GM10266 (cell line): ENCODE data around the gene HELZ.

ENCODE experiments used
- DNase-seq: peaks from one replicate; pipeline ENCODE4 v3.0.0; 2012; ENCODE audit errors: extremely low spot score
- TF ChIP-seq, protein P1 (sequence below): IDR thresholded peaks from 2 replicates; pipeline ENCODE4 v1.5.1; 2012; ENCODE audit warnings: mild to moderate bottlenecking, low read depth; ENCODE audit not compliant: control insufficient read depth, insufficient read depth; ENCODE audit errors: missing control alignments

The HELZ gene

DNA sequence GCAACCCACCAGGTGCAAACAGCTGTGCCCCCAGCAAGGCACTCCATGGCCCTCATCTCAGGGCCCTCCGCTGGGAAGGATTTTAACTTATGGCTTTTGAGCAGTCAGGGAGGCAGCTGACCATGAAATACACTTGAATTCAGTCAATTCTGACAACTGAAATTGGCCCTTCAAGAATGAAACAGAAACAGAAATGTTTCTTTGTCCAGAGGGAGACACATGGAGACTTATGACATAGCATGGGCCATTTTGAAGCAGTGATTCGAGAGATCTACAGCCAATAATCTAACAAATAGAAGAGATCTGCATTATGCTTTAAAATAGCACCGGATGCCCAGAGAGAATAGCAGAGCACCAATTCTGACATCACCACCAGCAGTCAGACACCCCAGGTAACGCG lies 193.2 kb downstream of the HELZ start:
- TF ChIP-seq, protein P1, sequence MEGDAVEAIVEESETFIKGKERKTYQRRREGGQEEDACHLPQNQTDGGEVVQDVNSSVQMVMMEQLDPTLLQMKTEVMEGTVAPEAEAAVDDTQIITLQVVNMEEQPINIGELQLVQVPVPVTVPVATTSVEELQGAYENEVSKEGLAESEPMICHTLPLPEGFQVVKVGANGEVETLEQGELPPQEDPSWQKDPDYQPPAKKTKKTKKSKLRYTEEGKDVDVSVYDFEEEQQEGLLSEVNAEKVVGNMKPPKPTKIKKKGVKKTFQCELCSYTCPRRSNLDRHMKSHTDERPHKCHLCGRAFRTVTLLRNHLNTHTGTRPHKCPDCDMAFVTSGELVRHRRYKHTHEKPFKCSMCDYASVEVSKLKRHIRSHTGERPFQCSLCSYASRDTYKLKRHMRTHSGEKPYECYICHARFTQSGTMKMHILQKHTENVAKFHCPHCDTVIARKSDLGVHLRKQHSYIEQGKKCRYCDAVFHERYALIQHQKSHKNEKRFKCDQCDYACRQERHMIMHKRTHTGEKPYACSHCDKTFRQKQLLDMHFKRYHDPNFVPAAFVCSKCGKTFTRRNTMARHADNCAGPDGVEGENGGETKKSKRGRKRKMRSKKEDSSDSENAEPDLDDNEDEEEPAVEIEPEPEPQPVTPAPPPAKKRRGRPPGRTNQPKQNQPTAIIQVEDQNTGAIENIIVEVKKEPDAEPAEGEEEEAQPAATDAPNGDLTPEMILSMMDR, result no peak
- peak; percentile 50 for DNase-seq

DNA sequence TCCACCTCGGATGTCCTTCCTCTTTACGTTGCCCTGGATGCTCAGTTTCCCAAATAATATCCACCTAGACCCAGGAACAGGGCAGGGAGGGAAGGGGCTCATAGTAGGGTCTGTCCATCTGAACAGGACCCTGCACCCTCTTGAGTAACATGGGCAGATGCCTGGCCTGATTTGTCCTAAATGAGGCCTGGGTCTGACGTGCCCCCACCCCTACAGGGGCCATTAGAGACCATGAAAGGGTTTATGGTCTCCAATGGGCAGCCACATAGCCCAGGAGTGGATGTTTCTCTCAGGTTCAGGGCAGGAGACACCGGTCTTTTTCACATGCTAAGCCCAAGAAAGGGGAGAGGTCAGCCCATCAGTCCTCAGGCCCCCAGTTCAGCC lies 193.8 kb downstream of the HELZ start:
- no peak for DNase-seq
- TF ChIP-seq, protein P1, result no peak

DNA sequence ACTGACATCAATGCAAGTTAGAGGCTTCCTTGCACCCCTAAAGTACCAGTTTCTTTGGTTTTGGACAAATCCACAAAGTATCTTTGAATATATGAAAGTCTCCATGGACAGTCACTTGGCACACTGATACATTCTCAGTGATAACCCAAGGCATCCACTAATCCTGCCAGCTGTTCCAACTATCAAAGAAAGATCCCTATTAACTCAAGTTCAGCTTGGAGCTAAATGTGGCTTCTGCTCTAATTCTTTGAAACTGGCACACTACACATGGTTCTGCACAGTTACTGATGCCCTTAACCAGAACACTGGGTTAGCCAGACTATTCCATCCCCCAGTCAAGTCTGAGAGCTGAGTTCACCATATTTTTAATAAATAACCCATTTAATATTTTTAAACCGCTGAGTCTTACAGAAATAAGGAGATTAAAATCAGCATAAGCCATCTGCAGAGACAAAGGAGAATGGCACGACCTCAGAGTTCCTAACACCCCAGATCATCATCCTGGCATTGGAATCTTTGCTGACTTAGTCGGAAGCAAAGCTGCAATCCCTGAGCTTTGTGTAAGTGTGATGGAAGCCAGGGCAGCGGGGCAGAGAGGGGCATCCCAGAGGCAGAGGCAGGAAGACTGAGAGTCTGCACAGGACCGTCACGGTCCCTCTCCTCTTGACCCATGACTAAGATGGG lies 194.4 kb downstream of the HELZ start:
- DNase-seq, result no peak
- TF ChIP-seq, protein P1, result no peak

DNA sequence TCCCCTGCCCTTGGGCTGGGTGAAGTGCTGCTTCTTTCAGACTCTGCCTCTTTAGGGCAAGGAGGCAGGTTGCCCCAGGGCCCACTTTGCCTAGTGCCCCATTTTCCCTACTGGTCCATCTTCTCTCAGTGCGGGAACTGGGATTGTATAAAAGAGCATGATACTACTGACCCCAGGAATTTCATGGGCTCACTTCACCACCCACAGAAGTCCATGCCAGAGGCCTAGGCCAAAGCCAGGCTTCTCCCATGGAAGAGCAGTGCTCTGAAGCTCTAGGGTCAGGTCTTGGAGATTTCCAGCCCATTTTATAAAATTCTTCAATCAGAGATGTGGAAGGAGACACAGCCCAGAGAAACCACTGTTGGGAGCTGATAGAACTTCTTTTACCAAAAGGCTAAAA lies 194.9 kb downstream of the HELZ start:
- DNase-seq, result no peak
- TF ChIP-seq, protein P1, result no peak

DNA sequence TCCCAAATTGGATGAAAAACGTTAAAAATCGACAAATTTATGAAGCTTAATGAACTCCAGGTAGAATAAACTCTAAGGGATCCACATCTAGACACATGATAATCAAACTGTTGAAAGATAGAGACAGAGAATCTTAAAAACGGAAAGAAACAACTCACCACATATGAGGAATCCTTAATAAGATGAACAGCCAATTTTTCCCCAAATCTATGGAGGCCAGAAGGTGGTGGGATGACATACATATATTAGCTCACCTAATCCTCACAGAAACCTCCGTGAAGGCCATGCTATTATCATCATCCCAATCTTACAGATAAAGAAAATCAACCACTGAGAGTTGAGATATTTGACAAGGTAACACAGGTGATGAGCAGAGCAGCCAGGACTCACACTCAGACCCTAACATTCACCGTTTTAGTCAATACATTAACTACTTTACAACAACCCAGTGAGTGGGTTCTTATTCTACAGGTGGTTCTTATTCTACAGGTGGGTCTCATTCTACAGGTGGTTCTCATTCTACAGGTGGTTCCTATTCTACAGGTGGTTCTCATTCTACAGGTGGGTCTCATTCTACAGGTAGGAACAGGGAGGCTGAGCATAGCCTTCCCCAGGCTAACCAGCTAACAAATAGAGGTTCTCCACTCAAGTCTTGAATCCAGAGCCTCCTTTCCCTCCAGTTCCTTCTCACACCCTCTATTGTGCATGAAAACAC lies 195.8 kb downstream of the HELZ start:
- TF ChIP-seq, protein P1, result no peak

DNA sequence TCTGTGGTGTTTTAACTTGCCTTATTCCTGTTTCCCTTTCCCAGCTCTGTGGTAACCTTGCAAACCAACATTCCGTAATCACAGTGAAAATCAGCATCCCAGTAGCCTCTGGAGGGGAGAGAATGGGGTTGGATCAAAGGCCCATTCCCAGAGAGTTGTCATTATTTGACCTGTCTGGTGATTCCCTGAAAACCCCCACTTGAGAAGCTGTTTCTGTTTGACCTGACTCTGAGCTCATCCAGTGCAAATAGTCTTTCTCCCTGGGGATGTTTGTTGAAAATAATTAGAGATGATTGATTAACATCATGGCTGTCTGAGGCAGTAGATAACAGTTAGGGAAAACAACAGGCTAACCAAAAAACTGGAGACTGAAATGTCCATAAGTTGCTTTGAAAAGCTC lies 197.6 kb downstream of the HELZ start:
- DNase-seq, result no peak
- TF ChIP-seq, protein P1, result no peak

More for the DNA sequence above, 195.8 kb downstream of the HELZ start:
- no peak for DNase-seq

DNA sequence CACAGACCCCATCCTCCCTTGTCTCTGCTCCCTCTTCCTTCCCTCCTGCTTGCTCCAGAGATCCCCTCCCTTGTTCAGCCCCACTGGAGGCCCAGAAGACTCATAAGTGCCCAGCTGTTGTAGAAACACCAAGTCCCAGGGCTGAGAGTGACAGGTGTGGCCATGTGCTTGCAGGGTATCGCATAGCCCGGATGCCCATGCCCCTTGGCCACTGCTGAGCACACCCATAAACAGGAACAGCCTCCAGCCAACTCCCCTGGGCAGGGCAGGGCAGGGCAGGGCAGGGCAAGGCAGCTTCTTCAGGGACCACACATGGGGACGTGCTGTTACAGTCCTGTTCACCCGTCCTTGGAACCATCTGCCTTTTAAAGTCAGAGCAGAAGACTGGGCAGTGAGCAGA lies 198.6 kb downstream of the HELZ start:
- DNase-seq, result no peak
- TF ChIP-seq, protein P1, result no peak
